Measurements from ENCODE around the gene VPS26C.
A peak's percentile ranks its signal among the peaks of the same experiment; 100 is the strongest.
"Not testable (repeated sequence)": the region's sequence is repeated elsewhere in the genome, so short reads cannot be mapped to it uniquely, and the experiment has no call there.

VPS26C gene

GRCh38 chr21:37228003-37228400 is 39.1 kb downstream of the VPS26C start:
- no peak for DNase-seq

- DNase-seq: no peak
Observed at GRCh38 chr21:37227071-37228002, 39.8 kb downstream of the VPS26C start.

GRCh38 chr21:37226041-37226920 is 40.9 kb downstream of the VPS26C start:
- DNase-seq: no peak

GRCh38 chr21:37224861-37225839 is 42.0 kb downstream of the VPS26C start:
- no peak for DNase-seq

GRCh38 chr21:37223804-37224345 is 43.3 kb downstream of the VPS26C start:
- DNase-seq: no peak

GRCh38 chr21:37222248-37222647 is 44.9 kb downstream of the VPS26C start:
- not testable (repeated sequence) for DNase-seq

GRCh38 chr21:37220981-37221664 is 46.0 kb downstream of the VPS26C start:
- peak; percentile 11 to 92 (median 82) for DNase-seq

GRCh38 chr21:37220433-37220980 is 46.6 kb downstream of the VPS26C start:
- peak in 11 of 14 donors; percentile 27 to 71 (median 52) for DNase-seq

- DNase-seq: peak in 2 of 14 donors; percentile 26 to 54
Observed at GRCh38 chr21:37219761-37220432, 47.2 kb downstream of the VPS26C start.

GRCh38 chr21:37214952-37215351 is 52.2 kb downstream of the VPS26C start:
- DNase-seq: no peak

GRCh38 chr21:37210799-37211198 is 56.3 kb downstream of the VPS26C start:
- no peak for DNase-seq

GRCh38 chr21:37210130-37210529 is 57.0 kb downstream of the VPS26C start:
- no peak for DNase-seq

- DNase-seq: peak in 2 of 14 donors; percentile 37 to 63
Observed at GRCh38 chr21:37208741-37209225, 58.4 kb downstream of the VPS26C start.

- DNase-seq: peak in 13 of 14 donors; percentile 2 to 88 (median 67)
Observed at GRCh38 chr21:37208056-37208721, 58.9 kb downstream of the VPS26C start.

GRCh38 chr21:37207441-37208009 is 59.6 kb downstream of the VPS26C start:
- DNase-seq: peak in 8 of 14 donors; percentile 15 to 73 (median 36)

- DNase-seq: no peak
Observed at GRCh38 chr21:37206496-37206895, 60.6 kb downstream of the VPS26C start.

- no peak for DNase-seq
Observed at GRCh38 chr21:37204580-37204979, 62.6 kb downstream of the VPS26C start.

GRCh38 chr21:37202221-37203110 is 64.7 kb downstream of the VPS26C start:
- DNase-seq: no peak

Measured in C1 segment of cervical spinal cord (tissue), 14 donors.